Measurements from ENCODE around the gene ABLIM3.

ABLIM3 gene

DNA sequence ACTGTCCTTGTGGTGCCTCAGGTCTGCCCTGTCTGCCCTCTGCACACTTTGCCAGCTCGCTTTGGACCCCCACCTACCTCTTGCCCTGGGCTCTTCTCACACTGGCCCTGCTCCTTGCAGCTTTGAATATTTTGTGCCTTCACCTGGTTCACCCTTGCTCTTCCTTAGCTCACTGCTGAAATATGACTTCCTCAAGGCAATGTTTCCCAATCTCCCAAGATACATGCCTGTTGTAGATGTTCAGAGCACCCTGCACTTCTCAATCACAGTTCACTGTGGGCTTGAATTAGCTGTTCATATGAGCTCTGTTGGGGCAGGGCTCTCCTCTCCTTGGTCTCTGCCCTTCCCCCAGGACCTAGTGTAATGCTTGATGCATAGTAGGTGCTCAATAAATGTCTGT is 138.4 kb downstream of the ABLIM3 start:
- H3K27ac ChIP-seq (ENCODE audit: low read depth, low read length): no peak overlapping the region
- 90% methylated on average over 1 of the region's 1 CpG for WGBS
- no peaks in the 10 kb centered on the region for H3K4me1 ChIP-seq (ENCODE audit: insufficient read depth, low read length)
- H3K36me3 ChIP-seq (ENCODE audit: insufficient read depth, low read length): no peaks in the 10 kb centered on the region
- no peaks in the 10 kb centered on the region for H3K27me3 ChIP-seq (ENCODE audit: insufficient read depth, low read length)
- no peaks in the 10 kb centered on the region for H3K9me3 ChIP-seq (ENCODE audit: insufficient read depth, low read depth, low read length)
- H3K4me3 ChIP-seq (ENCODE audit: low read length): no peak overlapping the region
- H3K9ac ChIP-seq (ENCODE audit: low read depth, low read length): no peak overlapping the region

DNA sequence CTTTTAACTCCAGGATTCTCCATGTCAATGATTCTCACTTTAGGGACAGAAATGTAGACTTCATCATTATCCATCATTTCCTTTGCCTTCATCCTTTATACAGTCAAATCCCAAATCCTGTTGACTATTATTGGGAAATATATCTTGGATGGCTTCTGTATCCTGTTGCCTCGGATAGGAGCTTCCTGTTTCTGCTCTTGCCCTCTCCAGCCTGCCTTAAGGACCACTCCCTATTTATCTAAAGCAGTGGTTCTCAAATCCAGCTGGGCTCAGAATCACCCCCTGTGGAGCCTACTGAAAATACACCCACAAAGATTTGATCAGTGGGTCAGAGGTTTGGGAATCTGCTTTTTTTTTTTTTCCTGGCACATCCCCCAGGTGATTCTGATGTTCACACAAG is 138.8 kb downstream of the ABLIM3 start:
- 80% methylated on average over 1 of the region's 1 CpG for WGBS
- Histone ChIP-seq H3K4me1 (ENCODE audit: insufficient read depth, low read length) (no peaks in the 10 kb centered on the region), H3K36me3 (ENCODE audit: insufficient read depth, low read length) (no peaks in the 10 kb centered on the region), H3K9ac (ENCODE audit: low read depth, low read length) (no peak overlapping the region), H3K27me3 (ENCODE audit: insufficient read depth, low read length) (no peaks in the 10 kb centered on the region), H3K9me3 (ENCODE audit: insufficient read depth, low read depth, low read length) (no peaks in the 10 kb centered on the region), H3K27ac (ENCODE audit: low read depth, low read length) (no peak overlapping the region), H3K4me3 (ENCODE audit: low read length) (no peak overlapping the region)

DNA sequence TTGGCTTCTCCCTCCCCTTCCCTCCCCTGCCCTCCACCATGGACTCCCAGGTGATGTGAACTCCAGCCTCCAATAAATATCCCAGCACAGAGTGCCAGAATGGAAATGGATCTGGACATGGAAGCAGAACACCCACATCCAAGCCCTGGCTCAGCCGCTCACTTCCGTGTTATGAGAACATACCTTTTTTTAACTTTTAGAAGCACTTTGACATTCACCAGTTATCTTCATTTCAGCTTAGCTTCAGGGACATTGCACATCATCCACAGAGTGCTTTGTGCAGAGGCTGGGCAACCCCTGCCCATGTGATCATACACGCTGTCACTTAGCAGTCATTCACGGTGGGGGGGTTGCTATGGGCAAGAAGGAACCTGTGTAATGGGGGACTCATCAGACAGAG is 139.5 kb downstream of the ABLIM3 start:
- Histone ChIP-seq H3K27me3 (ENCODE audit: insufficient read depth, low read length) (no peaks in the 10 kb centered on the region), H3K4me1 (ENCODE audit: insufficient read depth, low read length) (no peaks in the 10 kb centered on the region), H3K36me3 (ENCODE audit: insufficient read depth, low read length) (no peaks in the 10 kb centered on the region), H3K27ac (ENCODE audit: low read depth, low read length) (no peak overlapping the region), H3K9me3 (ENCODE audit: insufficient read depth, low read depth, low read length) (no peaks in the 10 kb centered on the region), H3K9ac (ENCODE audit: low read depth, low read length) (no peak overlapping the region), H3K4me3 (ENCODE audit: low read length) (no peak overlapping the region)
- 99% methylated on average over 4 of the region's 4 CpGs for WGBS

DNA sequence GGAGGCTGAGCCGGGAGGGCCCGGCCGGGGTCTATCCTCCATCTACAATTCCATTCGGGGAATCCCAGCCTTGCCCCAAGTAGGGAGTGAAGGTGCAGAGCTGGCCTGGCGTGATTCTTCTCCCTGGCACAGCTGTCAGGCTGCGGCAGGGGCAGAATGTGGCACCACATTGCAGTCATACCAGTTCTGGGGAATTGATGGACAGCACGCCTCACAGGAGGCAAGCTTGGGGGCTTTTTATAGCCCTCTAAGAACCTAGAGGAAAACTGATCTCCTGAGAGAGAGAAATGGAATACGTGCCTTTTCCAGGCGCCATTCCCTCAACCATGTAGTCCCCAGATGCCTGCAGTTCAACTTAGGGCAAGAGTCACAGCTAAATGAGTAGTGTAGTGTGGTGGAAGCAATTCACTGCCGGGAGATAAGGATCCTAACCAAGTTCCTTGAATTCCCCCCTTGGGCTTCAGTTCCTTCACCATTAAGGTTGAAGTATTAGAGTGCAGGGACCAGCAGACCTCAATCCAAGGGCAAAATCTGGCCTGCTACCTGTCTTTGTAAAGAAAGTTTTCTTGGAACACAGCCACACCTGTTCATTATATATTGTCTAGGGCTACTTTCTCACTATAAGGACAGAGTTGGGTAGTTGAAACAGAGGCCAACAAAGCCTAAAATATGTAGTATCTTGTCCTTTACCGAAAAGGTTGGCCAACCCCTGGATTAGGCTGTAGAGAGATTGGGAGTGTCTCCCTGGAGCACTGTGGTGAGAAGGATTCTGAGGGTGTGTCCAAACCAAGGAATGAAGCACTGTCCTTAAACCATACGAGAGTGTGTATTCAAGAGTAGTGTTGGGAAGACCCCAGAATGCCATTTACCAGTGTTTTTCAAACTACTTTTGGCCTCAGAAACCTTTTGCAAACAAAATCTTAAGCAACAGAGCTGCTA is 141.0 kb downstream of the ABLIM3 start:
- no peak overlapping the region for H3K4me3 ChIP-seq (ENCODE audit: low read length)
- no peak overlapping the region for H3K27ac ChIP-seq (ENCODE audit: low read depth, low read length)
- 89% methylated on average over 12 of the region's 12 CpGs for WGBS
- H3K9ac ChIP-seq (ENCODE audit: low read depth, low read length): no peak overlapping the region
- H3K27me3 ChIP-seq (ENCODE audit: insufficient read depth, low read length): no peaks in the 10 kb centered on the region
- H3K9me3 ChIP-seq (ENCODE audit: insufficient read depth, low read depth, low read length): no peaks in the 10 kb centered on the region
- no peaks in the 10 kb centered on the region for H3K4me1 ChIP-seq (ENCODE audit: insufficient read depth, low read length)
- no peaks in the 10 kb centered on the region for H3K36me3 ChIP-seq (ENCODE audit: insufficient read depth, low read length)

DNA sequence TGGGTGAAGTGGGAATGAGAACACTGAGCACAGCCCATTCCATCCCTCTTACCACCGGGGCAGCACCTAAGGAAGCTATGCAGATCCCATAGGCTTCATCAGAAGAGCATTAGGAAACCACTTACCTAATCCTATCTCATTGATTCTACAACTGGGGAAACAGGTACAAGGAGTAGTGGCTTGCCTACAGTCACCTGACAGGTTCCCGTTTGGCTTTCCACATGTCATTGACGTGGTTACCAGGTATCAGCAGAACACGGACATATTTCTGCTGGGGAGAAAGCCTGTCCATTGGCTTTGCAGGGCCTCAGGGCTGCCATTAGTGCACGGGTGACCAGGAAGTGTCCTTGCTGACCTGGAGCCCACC is 141.7 kb downstream of the ABLIM3 start:
- no peaks in the 10 kb centered on the region for H3K4me1 ChIP-seq (ENCODE audit: insufficient read depth, low read length)
- 94% methylated on average over 5 of the region's 5 CpGs for WGBS

DNA sequence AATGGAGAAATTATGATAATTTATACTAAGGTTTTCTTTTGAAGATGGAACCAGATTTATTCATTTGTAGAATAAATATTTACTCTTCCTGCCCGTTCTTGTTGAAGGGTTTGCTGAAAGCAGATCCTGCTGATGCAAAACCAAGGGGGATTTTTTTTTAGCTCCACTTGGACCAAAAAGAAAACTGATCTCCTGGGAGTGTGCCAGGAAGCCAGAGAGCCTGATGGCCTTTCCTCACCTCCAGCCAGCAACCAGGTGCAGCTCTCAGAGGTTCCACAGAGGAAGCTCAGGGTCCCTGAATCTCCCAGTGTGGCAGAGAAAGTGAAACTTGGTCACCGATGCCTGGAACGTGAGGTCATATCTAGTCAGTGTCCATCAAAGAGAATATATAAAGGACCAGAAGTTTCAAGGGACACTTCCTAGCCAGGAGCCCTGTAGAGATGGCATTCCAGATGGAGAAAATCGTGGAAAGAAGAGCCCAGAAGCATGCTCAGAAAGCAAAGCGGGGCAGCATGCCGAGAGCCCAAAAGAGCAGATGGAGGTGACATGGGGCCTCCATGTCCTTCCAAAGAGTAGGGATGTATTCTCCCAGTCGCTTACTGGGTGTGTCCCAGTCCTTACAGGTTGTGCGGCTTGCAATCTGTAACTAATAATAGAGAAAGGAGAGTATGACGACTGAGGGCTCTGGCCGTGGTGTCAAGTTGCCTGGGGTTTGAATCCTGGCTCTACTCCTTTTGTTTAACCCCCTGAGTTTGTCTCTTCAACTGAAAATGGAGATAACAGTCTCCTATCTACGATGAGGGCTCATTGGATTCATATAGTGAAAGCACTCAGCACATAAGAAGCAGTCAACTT is 142.6 kb downstream of the ABLIM3 start:
- Histone ChIP-seq H3K9ac (ENCODE audit: low read depth, low read length) (no peak overlapping the region), H3K27me3 (ENCODE audit: insufficient read depth, low read length) (no peaks in the 10 kb centered on the region), H3K4me3 (ENCODE audit: low read length) (no peak overlapping the region), H3K36me3 (ENCODE audit: insufficient read depth, low read length) (no peaks in the 10 kb centered on the region), H3K4me1 (ENCODE audit: insufficient read depth, low read length) (no peaks in the 10 kb centered on the region), H3K9me3 (ENCODE audit: insufficient read depth, low read depth, low read length) (no peaks in the 10 kb centered on the region), H3K27ac (ENCODE audit: low read depth, low read length) (no peak overlapping the region)
- WGBS: 87% methylated on average over 11 of the region's 11 CpGs

More for the DNA sequence above, 141.7 kb downstream of the ABLIM3 start:
- H3K27ac ChIP-seq (ENCODE audit: low read depth, low read length): no peak overlapping the region
- H3K4me3 ChIP-seq (ENCODE audit: low read length): no peak overlapping the region
- H3K27me3 ChIP-seq (ENCODE audit: insufficient read depth, low read length): no peaks in the 10 kb centered on the region
- no peaks in the 10 kb centered on the region for H3K36me3 ChIP-seq (ENCODE audit: insufficient read depth, low read length)
- H3K9me3 ChIP-seq (ENCODE audit: insufficient read depth, low read depth, low read length): no peaks in the 10 kb centered on the region
- no peak overlapping the region for H3K9ac ChIP-seq (ENCODE audit: low read depth, low read length)

DNA sequence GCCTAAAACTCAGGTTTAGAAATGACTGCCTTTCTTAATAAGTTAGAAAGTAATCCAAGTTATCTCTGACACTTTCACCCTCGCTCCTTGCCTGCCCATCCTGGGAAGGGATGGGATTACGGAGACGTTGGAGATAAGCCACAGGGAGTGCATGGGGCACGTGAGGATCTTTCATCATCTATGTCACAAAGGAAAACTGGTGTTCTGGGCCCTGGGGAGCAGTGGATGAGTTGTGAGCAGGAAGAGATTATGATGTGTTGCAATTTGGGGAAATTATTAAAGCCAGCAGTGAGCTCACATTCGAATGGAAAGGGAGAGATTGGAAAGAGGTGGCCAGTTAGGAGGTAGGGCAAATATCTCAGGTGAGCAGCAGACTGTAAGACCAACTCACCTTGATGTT is 143.2 kb downstream of the ABLIM3 start:
- Histone ChIP-seq H3K27ac (ENCODE audit: low read depth, low read length) (no peak overlapping the region), H3K4me3 (ENCODE audit: low read length) (no peak overlapping the region), H3K9me3 (ENCODE audit: insufficient read depth, low read depth, low read length) (no peaks in the 10 kb centered on the region), H3K9ac (ENCODE audit: low read depth, low read length) (no peak overlapping the region), H3K27me3 (ENCODE audit: insufficient read depth, low read length) (no peaks in the 10 kb centered on the region), H3K4me1 (ENCODE audit: insufficient read depth, low read length) (no peaks in the 10 kb centered on the region), H3K36me3 (ENCODE audit: insufficient read depth, low read length) (no peaks in the 10 kb centered on the region)
- 72% methylated on average over 5 of the region's 5 CpGs for WGBS

DNA sequence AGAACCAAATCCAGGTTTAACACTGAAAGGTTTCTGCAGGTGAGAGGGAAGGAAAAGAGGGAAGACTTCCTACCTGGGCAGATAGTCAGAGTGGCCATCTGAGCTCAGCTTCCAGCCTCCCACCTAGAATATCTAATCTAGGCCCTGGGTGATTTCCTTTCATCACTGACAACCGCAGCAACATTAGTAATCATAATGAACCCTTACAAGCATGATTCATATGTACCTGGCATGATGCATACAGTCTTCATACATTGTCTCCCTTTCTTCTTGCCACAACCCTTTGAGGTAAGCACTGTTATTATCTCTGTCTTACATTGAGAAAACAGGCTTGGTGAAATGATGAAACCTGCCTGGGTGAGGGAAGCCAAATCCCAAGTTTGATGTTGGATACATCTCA is 143.9 kb downstream of the ABLIM3 start:
- no peak overlapping the region for H3K4me3 ChIP-seq (ENCODE audit: low read length)
- H3K9me3 ChIP-seq (ENCODE audit: insufficient read depth, low read depth, low read length): no peaks in the 10 kb centered on the region
- 94% methylated on average over 1 of the region's 1 CpG for WGBS
- no peaks in the 10 kb centered on the region for H3K36me3 ChIP-seq (ENCODE audit: insufficient read depth, low read length)
- no peaks in the 10 kb centered on the region for H3K27me3 ChIP-seq (ENCODE audit: insufficient read depth, low read length)
- H3K4me1 ChIP-seq (ENCODE audit: insufficient read depth, low read length): no peaks in the 10 kb centered on the region
- no peak overlapping the region for H3K27ac ChIP-seq (ENCODE audit: low read depth, low read length)
- no peak overlapping the region for H3K9ac ChIP-seq (ENCODE audit: low read depth, low read length)

DNA sequence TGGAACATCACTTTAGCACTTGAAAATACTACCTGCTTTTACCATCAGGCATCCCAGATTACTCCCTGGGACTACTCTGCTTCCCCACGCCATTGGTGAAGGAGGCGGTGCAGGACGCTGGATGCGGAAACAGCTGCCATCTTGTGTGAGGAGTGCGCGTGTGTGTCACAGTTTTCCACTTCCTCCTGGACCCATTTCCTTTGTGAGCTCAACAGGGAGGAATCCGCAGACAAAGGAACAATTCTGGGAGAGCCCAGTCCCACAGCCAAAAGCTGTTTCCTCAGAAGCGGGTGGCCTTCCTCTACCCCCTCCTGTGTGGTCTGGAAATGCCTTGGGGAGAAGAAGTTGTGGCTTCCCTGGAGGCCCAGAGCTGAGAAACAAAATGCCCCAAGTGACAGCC is 147.1 kb downstream of the ABLIM3 start:
- no peaks in the 10 kb centered on the region for H3K27me3 ChIP-seq (ENCODE audit: insufficient read depth, low read length)
- H3K9ac ChIP-seq (ENCODE audit: low read depth, low read length): no peak overlapping the region
- no peak overlapping the region for H3K4me3 ChIP-seq (ENCODE audit: low read length)
- 93% methylated on average over 8 of the region's 8 CpGs for WGBS
- no peaks in the 10 kb centered on the region for H3K4me1 ChIP-seq (ENCODE audit: insufficient read depth, low read length)
- H3K36me3 ChIP-seq (ENCODE audit: insufficient read depth, low read length): no peaks in the 10 kb centered on the region
- no peak overlapping the region for H3K27ac ChIP-seq (ENCODE audit: low read depth, low read length)
- H3K9me3 ChIP-seq (ENCODE audit: insufficient read depth, low read depth, low read length): no peaks in the 10 kb centered on the region

DNA sequence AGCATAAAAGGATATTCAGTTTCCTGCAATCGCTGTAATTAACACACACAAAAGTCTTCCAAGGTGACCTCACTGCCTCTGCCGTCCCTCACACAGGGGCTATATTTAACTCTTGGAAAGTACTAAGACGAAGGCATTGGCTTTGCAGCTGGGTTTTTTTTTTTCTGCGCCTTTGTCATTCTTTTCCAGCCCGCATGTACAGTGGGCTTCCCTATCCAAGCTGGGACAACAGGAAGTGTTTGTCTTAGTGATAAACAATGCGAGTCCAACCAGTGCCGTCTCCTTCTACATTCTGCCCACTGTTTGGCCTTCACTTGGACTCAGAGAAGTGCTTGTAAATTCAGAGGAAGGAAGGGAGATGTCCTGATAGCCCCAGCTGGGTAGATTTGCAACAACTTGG is 148.0 kb downstream of the ABLIM3 start:
- no peaks in the 10 kb centered on the region for H3K4me1 ChIP-seq (ENCODE audit: insufficient read depth, low read length)
- no peaks in the 10 kb centered on the region for H3K36me3 ChIP-seq (ENCODE audit: insufficient read depth, low read length)
- no peaks in the 10 kb centered on the region for H3K9me3 ChIP-seq (ENCODE audit: insufficient read depth, low read depth, low read length)
- H3K27me3 ChIP-seq (ENCODE audit: insufficient read depth, low read length): no peaks in the 10 kb centered on the region
- H3K4me3 ChIP-seq (ENCODE audit: low read length): no peak overlapping the region
- H3K9ac ChIP-seq (ENCODE audit: low read depth, low read length): no peak overlapping the region
- no peak overlapping the region for H3K27ac ChIP-seq (ENCODE audit: low read depth, low read length)
- WGBS: 71% methylated on average over 7 of the region's 7 CpGs
